ENCODE measurements around the gene FUNDC2. TPM values are rescaled to one million over a fixed set of nuclear protein-coding genes. Genes with fewer than 3 reads are reported as not detected.

The FUNDC2 gene
- total and polyA plus RNA-seq, 11 donors, result 147 to 445 (median 284) TPM

- no peak overlapping the region for H3K4me3 ChIP-seq
- peaks cover 0 to 4% (median 0%) of the 10 kb centered on the region in 12 donors for H3K4me1 ChIP-seq
- H3K36me3 ChIP-seq, result peaks cover 0 to 17% (median 0%) of the 10 kb centered on the region in 9 donors
- no peak overlapping the region for H3K27ac ChIP-seq
- intact Hi-C loops (cut with DNase I), result no loop called here
- TF ChIP-seq POLR2A (IDR thresholded peaks at IDR 0.05), result no peak
- TF ChIP-seq CTCF (IDR thresholded peaks at IDR 0.05), result no peak
- WGBS, 4 donors, result 63 to 94% (median 83%) methylated on average over 3 of the region's 3 CpGs
- H3K27me3 ChIP-seq, result no peaks in the 10 kb centered on the region
- ATAC-seq, result no peak
- DNase-seq, result no peak
- H3K9me3 ChIP-seq, result no peaks in the 10 kb centered on the region
These were observed 36.1 kb upstream of the FUNDC2 start for GRCh38 chrX:154990496-154990895.

GRCh38 chrX:154991039-154991438, 35.6 kb upstream of the FUNDC2 start:
- no peak overlapping the region for H3K4me3 ChIP-seq
- 72 to 95% (median 85%) methylated on average over 3 of the region's 3 CpGs for WGBS, 4 donors
- no peak for ATAC-seq
- H3K36me3 ChIP-seq, result peaks cover 0 to 22% (median 0%) of the 10 kb centered on the region in 9 donors
- H3K9me3 ChIP-seq, result no peaks in the 10 kb centered on the region
- no peak for DNase-seq
- H3K4me1 ChIP-seq, result peaks cover 0 to 4% (median 0%) of the 10 kb centered on the region in 12 donors
- intact Hi-C loops (cut with DNase I), result no loop called here
- no peak for TF ChIP-seq POLR2A (IDR thresholded peaks at IDR 0.05)
- H3K27me3 ChIP-seq, result no peaks in the 10 kb centered on the region
- H3K27ac ChIP-seq, result no peak overlapping the region

GRCh38 chrX:154991476-154991875, 35.2 kb upstream of the FUNDC2 start:
- no peak for DNase-seq
- TF ChIP-seq CTCF (IDR thresholded peaks at IDR 0.05) (no peak), POLR2A (IDR thresholded peaks at IDR 0.05) (no peak)
- H3K27me3 ChIP-seq, result no peaks in the 10 kb centered on the region
- intact Hi-C loops (cut with DNase I), result no loop called here
- H3K4me1 ChIP-seq, result peaks cover 0 to 4% (median 0%) of the 10 kb centered on the region in 12 donors
- 92 to 97% (median 95%) methylated on average over 1 of the region's 1 CpG for WGBS, 4 donors
- H3K36me3 ChIP-seq, result peaks cover 0 to 24% (median 0%) of the 10 kb centered on the region in 9 donors
- no peak overlapping the region for H3K4me3 ChIP-seq
- no peak for ATAC-seq
- H3K27ac ChIP-seq, result no peak overlapping the region
- no peaks in the 10 kb centered on the region for H3K9me3 ChIP-seq

- no peaks in the 10 kb centered on the region for H3K27me3 ChIP-seq
- intact Hi-C loops (cut with DNase I), result no loop called here
- H3K27ac ChIP-seq, result no peak overlapping the region
- H3K36me3 ChIP-seq, result peaks cover 0 to 8% (median 0%) of the 10 kb centered on the region in 9 donors
- no peaks in the 10 kb centered on the region for H3K4me1 ChIP-seq
- TF ChIP-seq CTCF (IDR thresholded peaks at IDR 0.05) (no peak), POLR2A (IDR thresholded peaks at IDR 0.05) (no peak)
- no peaks in the 10 kb centered on the region for H3K9me3 ChIP-seq
- ATAC-seq (no peak), DNase-seq (no peak)
- H3K4me3 ChIP-seq, result no peak overlapping the region
- WGBS, 4 donors, result 53 to 100% (median 85%) methylated on average over 1 of the region's 1 CpG
These were observed 28.3 kb upstream of the FUNDC2 start for GRCh38 chrX:154998204-154998880.

GRCh38 chrX:155000841-155001240, 25.8 kb upstream of the FUNDC2 start:
- no peak for DNase-seq
- Histone ChIP-seq H3K27me3 (no peaks in the 10 kb centered on the region), H3K4me1 (peaks cover 0 to 10% (median 4%) of the 10 kb centered on the region in 12 donors), H3K36me3 (peaks cover 0 to 7% (median 0%) of the 10 kb centered on the region in 9 donors), H3K4me3 (no peak overlapping the region), H3K27ac (no peak overlapping the region), H3K9me3 (no peaks in the 10 kb centered on the region)
- TF ChIP-seq CTCF (IDR thresholded peaks at IDR 0.05), result no peak
- 70 to 100% (median 80%) methylated on average over 1 of the region's 1 CpG for WGBS, 4 donors
- intact Hi-C loops (cut with DNase I), result no loop called here
- ATAC-seq, result no peak
